Upper lobe of left lung (tissue), 4 donors: ENCODE data around the gene CYP2R1.

ENCODE experiments used
- EP300 ChIP-seq, 4 donors: sonication (generic); formaldehyde crosslinking; IDR thresholded peaks; one replicate each; pipeline ENCODE4 v1.5.1; 2017; ENCODE audit warnings: antibody characterized with exemption in 4 of 4, control low read depth in 2 of 4
- TF ChIP-seq, protein P1 (sequence below), 6 experiments: fragments of 450-650 bp in 4 of 6; fragments of 200-600 bp in 2 of 6; sonication (generic) in 2 of 6; IDR thresholded peaks; one replicate each; pipeline ENCODE4 v1.5.1; 2016 to 2019; ENCODE audit warnings: antibody characterized with exemption in 6 of 6

DNA sequence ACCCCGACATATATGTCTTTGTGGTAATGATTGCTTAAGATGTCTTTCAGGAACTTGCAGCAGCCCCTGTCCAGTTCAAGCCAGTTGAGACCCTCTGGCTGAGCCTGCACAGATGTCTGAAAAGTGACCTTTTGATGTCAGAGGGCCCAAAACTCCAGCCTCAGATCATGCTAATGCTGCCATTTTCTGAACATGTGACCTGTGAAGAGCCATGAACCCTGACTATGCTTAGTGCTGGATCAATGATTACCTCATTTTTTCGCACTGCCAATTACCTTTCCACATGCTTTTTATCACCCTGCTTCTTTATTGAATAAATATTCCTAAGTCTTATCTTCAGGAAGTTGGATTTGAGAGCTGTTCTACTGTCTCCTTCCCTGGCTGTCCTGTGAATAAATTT, 6.9 kb upstream of the CYP2R1 start:
- no peak for TF ChIP-seq EP300 (IDR thresholded peaks at IDR 0.05)
- TF ChIP-seq, protein P1, sequence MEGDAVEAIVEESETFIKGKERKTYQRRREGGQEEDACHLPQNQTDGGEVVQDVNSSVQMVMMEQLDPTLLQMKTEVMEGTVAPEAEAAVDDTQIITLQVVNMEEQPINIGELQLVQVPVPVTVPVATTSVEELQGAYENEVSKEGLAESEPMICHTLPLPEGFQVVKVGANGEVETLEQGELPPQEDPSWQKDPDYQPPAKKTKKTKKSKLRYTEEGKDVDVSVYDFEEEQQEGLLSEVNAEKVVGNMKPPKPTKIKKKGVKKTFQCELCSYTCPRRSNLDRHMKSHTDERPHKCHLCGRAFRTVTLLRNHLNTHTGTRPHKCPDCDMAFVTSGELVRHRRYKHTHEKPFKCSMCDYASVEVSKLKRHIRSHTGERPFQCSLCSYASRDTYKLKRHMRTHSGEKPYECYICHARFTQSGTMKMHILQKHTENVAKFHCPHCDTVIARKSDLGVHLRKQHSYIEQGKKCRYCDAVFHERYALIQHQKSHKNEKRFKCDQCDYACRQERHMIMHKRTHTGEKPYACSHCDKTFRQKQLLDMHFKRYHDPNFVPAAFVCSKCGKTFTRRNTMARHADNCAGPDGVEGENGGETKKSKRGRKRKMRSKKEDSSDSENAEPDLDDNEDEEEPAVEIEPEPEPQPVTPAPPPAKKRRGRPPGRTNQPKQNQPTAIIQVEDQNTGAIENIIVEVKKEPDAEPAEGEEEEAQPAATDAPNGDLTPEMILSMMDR (IDR thresholded peaks at IDR 0.05), result no peak
